ENCODE data around the gene OTUD6A.

The OTUD6A gene

GRCh38 chrX:70062076-70062475 lies at the start of gene OTUD6A:
Gene OTUD6A (plus strand): TSS chrX:70062457. CDS start chrX:70062525, 68 bp downstream.
- in situ Hi-C loops (cut with MboI; ENCODE audit: low sequenced_read_pairs), result loop anchor here (25.0 kb wide), 1 partner anchor 525 kb away; no protein-coding TSS in a partner anchor

GRCh38 chrX:70012756-70013155 lies 49.5 kb upstream of the OTUD6A start:
- in situ Hi-C loops (cut with MboI; ENCODE audit: low sequenced_read_pairs), result no loop called here

GRCh38 chrX:70013466-70014381 lies 48.5 kb upstream of the OTUD6A start:
- in situ Hi-C loops (cut with MboI; ENCODE audit: low sequenced_read_pairs), result no loop called here

GRCh38 chrX:70016513-70016912 lies 45.7 kb upstream of the OTUD6A start:
- in situ Hi-C loops (cut with MboI; ENCODE audit: low sequenced_read_pairs), result no loop called here

- in situ Hi-C loops (cut with MboI; ENCODE audit: low sequenced_read_pairs), result no loop called here
Measured at GRCh38 chrX:70022616-70023015, 39.6 kb upstream of the OTUD6A start.

GRCh38 chrX:70025464-70025863 lies 36.8 kb upstream of the OTUD6A start:
- in situ Hi-C loops (cut with MboI; ENCODE audit: low sequenced_read_pairs), result no loop called here

- in situ Hi-C loops (cut with MboI; ENCODE audit: low sequenced_read_pairs), result no loop called here
Measured at GRCh38 chrX:70026112-70026850, 36.0 kb upstream of the OTUD6A start.

- in situ Hi-C loops (cut with MboI; ENCODE audit: low sequenced_read_pairs), result no loop called here
Measured at GRCh38 chrX:70026851-70027200, 35.4 kb upstream of the OTUD6A start.

GRCh38 chrX:70029863-70030262 lies 32.4 kb upstream of the OTUD6A start:
- in situ Hi-C loops (cut with MboI; ENCODE audit: low sequenced_read_pairs), result no loop called here

- in situ Hi-C loops (cut with MboI; ENCODE audit: low sequenced_read_pairs), result no loop called here
Measured at GRCh38 chrX:70030301-70030767, 31.9 kb upstream of the OTUD6A start.

- in situ Hi-C loops (cut with MboI; ENCODE audit: low sequenced_read_pairs), result no loop called here
Measured at GRCh38 chrX:70032792-70033191, 29.5 kb upstream of the OTUD6A start.

GRCh38 chrX:70033348-70034051 lies 28.8 kb upstream of the OTUD6A start:
- in situ Hi-C loops (cut with MboI; ENCODE audit: low sequenced_read_pairs), result no loop called here

GRCh38 chrX:70034646-70035045 lies 27.6 kb upstream of the OTUD6A start:
- in situ Hi-C loops (cut with MboI; ENCODE audit: low sequenced_read_pairs), result no loop called here

GRCh38 chrX:70038515-70038914 lies 23.7 kb upstream of the OTUD6A start:
- in situ Hi-C loops (cut with MboI; ENCODE audit: low sequenced_read_pairs), result no loop called here

GRCh38 chrX:70038951-70039350 lies 23.3 kb upstream of the OTUD6A start:
- in situ Hi-C loops (cut with MboI; ENCODE audit: low sequenced_read_pairs), result no loop called here

- in situ Hi-C loops (cut with MboI; ENCODE audit: low sequenced_read_pairs), result no loop called here
Measured at GRCh38 chrX:70039758-70040157, 22.5 kb upstream of the OTUD6A start.

- in situ Hi-C loops (cut with MboI; ENCODE audit: low sequenced_read_pairs), result no loop called here
Measured at GRCh38 chrX:70041993-70042392, 20.3 kb upstream of the OTUD6A start.

- in situ Hi-C loops (cut with MboI; ENCODE audit: low sequenced_read_pairs), result no loop called here
Measured at GRCh38 chrX:70042399-70043371, 19.6 kb upstream of the OTUD6A start.

GRCh38 chrX:70043685-70044084 lies 18.6 kb upstream of the OTUD6A start:
- in situ Hi-C loops (cut with MboI; ENCODE audit: low sequenced_read_pairs), result no loop called here

Measured in HL-60/S4 treated with retinoic acid at 250 ng/mL for 4 days and 3 days (cell line).